HG03175 (cell line): ENCODE measurements around the gene UBE2G1.
"Not testable (repeated sequence)": the region's sequence is repeated elsewhere in the genome, so short reads cannot be mapped to it uniquely, and the experiment has no call there.

ENCODE experiments used
- ATAC-seq: cut with Tn5 transposase; IDR thresholded peaks from one replicate; pipeline ENCODE4 v1.9.1; 2021; ENCODE audit warnings: mild to moderate bottlenecking, moderate library complexity; ENCODE audit not compliant: unreplicated experiment

The UBE2G1 gene

DNA sequence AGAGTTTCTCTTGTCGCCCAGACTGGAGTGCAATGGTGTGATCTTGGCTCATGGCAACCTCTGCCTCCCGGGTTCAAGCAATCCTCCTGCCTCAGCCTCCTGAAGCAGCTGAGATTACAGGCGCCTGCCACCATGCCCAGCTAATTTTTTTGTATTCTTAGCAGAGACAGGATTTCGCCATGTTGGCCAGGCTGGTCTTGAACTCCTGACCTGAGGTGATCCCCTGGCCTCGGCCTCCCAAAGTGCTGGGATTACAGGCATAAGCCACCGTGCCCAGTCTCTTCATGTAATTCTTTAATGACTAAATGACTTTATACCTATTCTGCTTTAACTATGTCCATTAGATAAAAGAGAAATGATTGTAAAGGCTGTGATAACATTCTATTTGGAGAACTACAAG is 111.2 kb downstream of the UBE2G1 start:
- not testable (repeated sequence) for ATAC-seq

DNA sequence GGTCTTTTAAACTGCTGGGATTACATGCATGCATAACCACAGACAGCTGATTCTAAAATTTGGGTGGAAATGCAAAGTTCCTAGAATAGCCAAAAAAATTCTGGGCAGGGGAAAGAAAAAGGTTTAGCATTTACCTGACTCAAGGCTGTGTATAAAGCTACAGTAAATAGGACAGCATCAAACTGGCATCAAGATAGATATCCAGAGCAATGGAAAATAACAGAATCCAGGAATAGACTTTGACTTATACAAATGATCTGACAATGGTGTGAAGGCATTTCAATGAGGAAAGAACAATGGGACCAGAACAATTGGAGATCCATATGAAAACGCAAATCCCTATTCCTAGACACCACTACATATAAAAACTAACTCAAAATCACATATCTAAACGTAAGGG is 115.6 kb downstream of the UBE2G1 start:
- no peak for ATAC-seq

DNA sequence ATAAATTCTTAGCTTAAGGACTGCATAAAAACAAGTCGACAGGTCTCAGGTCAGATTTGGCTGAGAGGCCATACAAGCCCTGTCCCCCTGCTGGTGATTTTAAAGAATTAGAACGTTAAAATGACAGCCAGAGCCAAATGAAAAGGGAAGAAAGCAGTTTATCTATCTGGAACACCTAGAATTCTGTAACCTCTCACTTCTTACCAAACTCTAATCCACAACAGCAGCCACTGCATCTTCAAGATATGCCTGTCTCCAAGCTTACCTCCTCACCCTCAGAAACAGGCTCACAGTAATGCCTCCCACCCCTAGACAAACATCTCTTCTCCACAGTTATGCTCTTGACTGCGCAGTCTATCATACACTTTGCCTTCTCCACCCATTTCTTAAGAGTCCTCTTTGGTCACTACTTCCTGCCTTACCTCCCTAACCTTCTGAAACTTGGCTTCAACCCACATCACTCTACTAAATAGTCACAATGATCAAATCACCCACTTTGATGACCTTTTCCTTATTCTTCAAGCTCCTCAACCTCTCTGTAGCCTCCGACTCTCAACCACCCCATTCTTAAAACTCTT is 116.9 kb downstream of the UBE2G1 start:
- no peak for ATAC-seq

DNA sequence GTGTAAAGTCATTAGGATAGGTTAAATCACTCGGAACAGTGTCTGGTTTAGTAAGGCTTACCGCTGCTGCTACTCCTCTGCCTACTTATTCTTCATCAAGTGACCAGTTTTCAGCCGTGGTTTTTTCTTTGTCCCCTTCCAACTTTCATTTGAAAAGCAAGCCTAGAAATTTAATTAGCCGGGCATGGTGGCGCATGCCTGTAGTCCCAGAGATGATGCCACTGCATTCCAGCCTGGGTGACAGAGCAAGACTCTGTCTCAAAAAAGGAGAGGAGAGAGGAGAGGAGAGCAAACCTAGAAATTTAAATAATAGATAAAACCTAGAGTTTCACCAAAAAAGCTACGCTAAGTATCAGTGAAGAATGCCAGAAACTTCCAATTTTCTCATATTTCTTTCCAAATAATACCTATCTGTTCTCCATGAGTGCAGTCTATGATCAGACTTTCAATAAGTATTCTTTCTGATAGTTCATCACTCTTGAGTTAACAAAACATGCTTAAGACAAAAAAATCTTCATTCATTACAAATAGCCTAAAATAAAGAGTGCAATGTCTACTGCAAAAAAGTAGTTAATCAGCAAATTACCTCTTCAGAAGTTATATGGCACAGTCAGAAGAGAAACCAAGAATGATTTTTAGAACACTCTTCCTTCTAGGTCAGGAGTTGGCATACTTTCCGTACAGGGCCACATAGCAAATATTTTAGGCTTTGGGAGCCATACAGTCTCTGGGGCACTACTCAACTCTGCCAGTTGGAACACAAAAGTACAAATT is 117.8 kb downstream of the UBE2G1 start:
- ATAC-seq: no peak

DNA sequence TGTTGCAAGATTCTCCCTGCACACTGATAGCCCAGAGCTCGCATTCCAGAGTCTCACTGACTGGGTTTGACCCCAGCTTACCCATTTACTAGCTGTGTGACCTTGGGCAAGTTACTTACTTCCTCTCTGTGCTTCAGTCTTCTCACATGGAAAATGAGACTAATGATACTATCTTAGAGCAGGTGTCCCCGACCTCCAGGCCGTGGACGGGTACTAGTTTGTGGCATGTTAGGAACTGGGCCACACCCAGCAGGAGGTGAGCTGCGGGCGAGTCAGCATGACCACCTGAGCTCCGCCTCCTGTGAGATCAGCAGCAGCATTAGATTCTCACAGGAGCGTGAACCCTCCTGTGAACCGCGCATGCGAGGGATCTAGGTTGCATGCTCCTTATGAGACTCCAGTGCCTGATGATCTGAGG is 118.5 kb downstream of the UBE2G1 start:
- no peak for ATAC-seq

DNA sequence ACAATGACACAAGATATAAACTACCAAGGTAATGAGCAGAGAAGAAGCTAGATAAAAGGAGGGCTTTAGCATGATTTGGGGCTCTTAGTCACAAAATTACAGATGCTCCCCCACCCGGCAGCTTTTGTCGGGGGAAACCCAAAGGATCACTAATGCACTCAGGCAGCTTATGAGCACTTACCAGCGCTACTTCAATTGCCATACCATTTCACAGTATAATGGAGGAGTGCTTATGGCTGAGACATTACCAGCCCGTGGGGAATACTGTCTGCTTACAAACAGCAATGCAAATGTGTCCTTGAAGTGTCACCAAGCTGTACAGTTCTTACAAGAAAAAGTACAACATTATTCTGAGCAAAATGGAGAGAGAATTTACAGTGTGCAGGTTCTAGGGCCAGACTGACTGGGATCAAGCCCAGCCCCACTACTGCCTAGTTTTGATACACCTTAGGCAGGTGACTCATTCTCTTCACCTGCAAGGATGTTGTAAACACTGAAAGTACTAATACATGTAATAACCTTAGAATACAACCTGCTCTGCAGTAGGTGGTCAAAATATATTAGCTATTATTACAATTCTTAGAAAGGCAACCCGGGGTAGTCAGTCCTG is 119.0 kb downstream of the UBE2G1 start:
- ATAC-seq: no peak

DNA sequence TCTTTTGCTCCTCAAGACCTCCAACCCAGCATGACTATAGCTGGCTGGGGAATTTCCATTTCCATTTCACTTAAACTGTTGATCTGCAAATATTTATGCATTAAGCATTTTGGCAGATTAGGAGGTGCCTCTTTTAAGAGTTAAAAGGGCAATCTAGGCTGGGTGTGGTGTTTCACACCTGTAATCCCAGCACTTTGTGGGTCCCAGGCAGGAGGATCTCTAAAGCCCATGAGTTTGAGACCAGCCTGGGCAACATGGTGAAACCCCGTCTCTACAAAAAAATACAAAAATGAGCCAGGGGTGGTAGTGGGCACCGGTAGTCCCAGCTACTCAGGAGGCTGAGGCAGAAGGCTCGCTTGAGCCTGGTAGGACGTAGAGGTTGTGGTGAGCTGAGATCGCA is 119.8 kb downstream of the UBE2G1 start:
- no peak for ATAC-seq

DNA sequence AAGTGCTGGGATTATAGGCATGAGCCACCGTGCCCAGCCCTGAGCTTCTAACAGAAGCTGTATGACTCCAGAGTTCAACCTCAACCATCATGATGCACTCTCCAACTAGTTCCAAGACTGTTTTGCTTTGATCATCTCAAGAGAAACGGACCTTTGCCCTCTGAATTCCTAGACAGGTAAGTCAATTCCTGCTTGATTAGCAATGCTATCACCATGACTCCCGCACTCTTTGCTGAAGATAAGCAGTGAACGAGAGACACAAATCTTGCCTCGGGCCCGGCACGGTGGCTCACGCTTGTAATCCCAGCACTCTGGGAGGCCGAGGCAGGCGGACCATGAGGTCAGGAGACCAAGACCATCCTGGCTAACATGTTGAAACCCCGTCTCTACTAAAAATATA is 124.9 kb downstream of the UBE2G1 start:
- no peak for ATAC-seq

DNA sequence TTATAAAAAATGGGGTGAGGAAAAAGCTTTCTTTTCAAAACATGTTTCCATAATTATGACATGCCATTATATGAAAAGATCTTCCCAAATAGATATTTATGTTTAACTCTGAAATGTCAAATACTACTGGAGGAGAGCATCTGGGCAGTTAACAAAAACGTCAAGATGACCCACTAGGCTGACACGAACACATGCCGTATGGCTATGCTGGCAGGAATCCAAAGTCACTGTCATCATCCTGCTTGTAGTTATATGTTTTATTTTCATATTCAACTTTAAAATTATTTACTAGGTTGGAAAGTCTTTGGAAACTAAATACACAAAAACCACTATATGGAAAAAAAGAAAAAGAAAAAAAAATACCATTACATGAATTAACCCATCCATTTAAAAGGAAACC is 130.0 kb downstream of the UBE2G1 start:
- no peak for ATAC-seq

DNA sequence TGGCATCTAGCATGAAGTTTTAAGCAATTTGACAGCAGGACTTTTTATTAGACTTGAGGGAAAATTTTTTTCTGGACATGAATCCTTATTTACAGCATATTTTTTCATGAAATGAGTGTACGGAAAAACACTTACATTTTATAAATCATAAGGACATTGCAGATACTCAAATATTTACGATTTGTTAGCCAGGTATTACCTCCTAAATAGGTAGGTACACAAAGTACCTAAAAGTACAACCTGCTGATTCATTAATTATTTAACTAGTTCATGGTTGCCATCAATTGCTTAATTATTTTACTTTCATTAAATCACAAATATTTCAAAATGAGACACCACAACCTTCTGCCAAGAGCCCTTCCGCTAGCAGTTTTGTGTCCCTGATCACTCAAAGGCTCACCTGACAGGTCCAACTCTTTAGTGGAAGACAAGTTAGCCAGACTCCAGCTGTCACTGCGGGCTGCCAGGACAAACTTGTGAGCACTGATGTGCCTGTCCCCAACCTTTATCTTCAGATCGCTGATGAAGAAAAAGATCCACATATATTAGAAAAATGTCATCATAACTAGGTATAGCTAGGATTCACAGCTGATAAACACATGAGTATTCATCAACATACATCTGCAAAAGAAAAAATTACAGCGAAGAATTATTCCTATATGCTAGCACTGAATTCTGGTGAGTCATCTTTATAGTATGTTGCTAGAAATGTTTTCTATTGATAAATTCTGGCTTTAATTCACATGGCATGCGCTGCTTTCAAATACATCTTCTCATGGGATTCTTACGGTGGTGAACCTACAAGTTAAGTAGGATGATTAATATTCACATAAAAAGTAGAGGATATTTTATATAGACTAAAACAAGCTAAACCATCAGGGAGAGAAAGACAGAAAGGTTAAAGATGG is 130.8 kb downstream of the UBE2G1 start:
- ATAC-seq: no peak

DNA sequence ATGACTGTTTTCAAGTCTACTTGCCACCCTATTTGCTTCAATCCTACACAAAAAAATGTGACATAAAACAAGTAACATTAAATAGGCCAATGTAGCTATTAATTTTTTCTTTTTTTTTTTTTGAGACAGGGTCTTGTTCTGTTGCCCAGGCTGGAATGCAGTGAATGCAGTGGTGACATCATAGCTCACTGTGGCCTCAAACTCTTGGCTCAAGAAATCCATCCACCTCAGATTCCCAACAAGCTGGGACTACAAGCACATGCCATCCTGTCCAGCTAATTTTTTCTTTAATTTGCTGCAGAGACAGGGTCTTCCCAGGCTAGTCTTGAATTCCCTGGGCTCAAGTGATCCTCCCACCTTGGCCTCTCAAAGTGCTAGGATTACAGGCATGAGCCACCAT is 132.1 kb downstream of the UBE2G1 start:
- ATAC-seq: no peak

DNA sequence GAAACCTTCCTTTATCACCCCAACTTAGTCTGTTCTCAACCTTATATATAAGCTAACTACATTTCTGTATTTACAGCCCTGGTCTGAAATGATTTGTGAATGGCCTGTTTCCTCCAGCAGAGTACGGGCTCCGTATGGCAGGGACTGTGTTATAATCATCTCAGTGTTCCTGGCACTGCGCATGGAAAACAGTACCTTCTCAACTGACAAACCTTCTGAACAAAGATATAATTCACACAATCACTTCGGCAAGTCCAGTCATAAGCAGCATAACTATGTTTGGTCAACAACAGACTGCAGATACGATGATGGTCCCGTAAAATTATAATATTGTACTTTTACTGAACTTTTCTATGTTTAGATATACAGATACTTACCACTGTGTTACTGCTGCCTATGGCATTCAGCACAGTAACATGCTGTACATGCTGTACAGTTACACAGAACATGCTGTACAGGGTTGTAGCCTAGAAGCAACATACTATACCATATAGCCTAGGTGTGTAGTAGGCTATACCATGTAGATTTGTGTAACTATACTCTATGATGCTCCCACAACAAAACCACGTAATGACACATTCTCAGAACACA is 132.7 kb downstream of the UBE2G1 start:
- ATAC-seq: no peak

DNA sequence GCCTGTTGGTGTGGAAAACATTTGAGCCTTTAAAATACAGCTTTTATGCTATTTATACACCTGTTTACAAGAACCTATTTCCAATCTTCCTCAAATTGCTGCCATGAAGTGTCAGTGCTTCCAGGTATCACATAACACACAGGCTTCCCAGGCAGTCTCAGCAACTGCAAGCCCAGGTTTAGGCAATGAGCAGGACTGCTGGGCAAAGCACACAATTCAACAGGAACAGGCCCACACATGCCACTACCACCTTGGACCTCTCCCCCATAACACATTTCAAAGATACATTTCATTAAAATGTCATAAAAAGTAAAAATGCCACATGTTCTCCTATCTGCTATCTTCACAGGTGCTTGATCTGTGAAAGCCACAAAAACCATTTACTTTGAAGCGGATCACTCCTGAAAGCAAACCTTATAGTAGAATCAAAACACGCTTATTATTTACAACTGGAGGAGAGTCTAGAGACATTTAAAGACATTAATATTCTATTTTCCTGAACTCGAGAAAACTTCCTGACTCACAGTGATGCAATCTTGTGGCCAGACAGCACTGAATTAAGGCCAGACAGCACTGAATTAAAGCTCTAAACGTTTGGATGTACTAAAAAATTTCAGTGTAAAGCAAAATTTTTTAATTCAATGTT is 134.2 kb downstream of the UBE2G1 start:
- no peak for ATAC-seq

DNA sequence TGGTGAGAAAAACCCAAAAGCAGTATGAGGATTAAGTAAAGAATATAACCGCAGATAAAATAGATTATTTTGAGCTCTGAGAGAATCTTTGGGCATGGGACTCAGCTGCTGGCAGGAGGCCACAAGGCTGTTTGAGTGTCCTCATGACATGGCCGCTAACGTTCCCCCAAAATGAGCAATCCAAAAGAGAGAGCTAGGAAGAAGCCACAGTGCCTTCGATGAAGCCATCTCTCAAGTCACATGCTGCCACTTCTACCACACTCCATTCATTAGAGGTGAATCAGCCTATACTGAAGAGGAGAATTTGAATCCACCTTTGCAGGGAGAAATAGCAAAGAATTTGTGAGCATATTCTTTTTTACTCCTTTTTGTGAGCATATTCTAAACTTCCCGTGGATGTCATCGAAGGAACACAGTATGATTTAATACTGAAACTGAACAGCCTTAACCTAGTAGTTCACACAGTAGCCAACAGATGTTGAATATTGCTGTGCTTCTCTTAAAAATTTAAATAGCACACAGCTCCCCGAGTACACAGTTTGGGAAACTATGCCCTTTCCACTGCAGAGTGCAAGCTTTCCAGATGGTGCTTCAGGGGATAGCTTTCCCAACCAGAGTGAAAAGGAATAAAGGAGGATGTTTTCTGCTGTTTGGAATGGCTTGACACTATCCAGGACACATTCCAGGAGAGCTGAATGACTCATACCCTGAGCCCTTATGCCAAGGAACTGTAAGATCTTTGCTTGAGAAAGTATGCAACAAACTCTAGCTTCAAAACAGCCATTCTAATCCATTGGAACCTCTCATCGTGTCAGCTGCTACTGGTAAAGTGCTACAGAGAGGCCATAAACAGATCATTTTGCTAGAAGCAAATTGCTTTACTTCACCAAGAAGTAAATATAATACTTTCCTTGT is 136.6 kb downstream of the UBE2G1 start:
- ATAC-seq: no peak

DNA sequence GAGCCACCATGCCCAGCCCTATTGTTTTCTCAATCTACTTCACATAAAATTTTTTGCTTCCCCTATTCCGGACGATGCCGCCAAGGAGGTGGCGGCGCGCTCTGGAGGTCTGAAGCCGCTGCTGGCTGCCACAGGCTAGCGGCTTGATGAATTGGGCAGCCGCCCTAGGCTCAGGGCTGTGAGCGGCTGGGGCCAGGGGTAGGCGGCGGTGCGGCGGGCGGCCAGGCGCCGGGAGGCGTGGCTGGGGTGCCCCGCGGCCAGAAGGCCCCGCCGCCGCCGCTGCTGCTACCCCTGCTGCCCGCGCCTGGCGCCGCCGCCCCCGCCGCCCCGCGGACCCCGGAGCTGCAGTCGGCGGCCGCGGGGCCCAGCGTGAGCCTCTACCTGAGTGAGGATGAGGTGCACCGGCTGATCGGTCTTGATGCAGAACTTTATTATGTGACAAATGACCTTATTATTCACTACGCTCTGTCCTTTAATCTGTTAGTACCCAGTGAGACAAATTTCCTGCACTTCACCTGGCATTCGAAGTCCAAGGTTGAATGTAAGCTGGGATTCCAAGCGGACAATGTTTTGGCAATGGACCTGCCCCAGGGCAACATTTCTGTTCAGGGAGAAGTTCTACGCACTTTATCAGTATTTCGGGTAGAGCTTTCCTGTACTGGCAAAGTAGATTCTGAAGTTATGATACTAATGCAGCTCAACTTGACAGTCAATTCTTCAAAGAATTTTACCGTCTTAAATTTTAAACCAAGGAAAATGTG is 144.4 kb downstream of the UBE2G1 start:
- ATAC-seq: no peak

DNA sequence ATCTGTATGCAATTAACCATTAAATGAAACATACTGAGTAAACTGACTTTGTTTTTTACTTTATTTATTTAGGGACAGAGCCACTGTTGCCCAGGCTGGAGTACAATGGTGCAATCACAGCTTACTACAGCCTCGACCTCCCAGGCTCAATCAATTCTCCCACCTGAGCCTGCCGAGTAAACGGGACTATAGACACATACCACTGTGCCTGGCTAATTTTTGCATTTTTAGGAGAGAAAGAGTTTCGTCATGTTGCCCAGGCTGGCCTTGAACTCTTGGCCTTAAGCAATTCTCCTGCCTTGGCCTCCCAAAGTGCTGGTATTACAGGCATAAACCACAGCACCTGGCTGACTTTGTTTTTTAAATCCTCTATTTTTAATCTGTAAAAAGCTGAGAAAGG is 145.3 kb downstream of the UBE2G1 start:
- no peak for ATAC-seq

DNA sequence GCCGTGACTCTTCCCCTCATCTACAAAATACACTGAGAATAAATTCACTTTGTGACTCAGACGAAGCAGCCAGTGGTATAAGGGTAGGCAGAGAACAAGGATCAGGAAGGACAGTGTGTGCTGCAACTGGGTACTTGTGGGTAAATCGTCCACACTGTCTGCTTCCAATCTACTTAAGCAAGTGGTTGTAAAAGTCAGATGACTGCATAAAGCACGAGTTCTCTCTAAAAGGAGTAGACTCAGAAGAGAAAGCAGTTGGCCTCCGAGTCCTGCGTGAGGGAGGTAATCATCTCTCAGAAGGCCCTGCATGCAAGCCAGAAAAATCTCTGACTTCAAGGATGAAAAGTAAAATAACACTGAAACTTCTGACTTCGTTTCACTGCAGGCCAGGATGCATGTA is 145.8 kb downstream of the UBE2G1 start:
- no peak for ATAC-seq
